Upper lobe of right lung (tissue), 1 donor: ENCODE measurements around the gene CEACAM21. TPM values are rescaled to one million over a fixed set of nuclear protein-coding genes. Genes with fewer than 3 reads are reported as not detected.
A peak's percentile ranks its signal among the peaks of the same experiment; 100 is the strongest.

Source experiments
- ATAC-seq: fragments of 200-7000 bp; cut with Tn5 transposase; one replicate; pipeline ENCODE4 v1.9.1; 2020; ENCODE audit warnings: mild to moderate bottlenecking, moderate library complexity
- DNase-seq: peaks from one replicate; pipeline ENCODE4 v3.0.0-alpha.2; 2020
- H3K27ac ChIP-seq: fragments of 200-600 bp; one replicate; pipeline ENCODE4 v1.8.0; 2022
- H3K27me3 ChIP-seq: fragments of 200-600 bp; one replicate; pipeline ENCODE4 v1.8.0; 2022; ENCODE audit warnings: mild to moderate bottlenecking
- H3K36me3 ChIP-seq: fragments of 200-600 bp; one replicate; pipeline ENCODE4 v1.8.0; 2022
- H3K4me1 ChIP-seq: fragments of 200-600 bp; one replicate; pipeline ENCODE4 v1.8.0; 2022
- H3K4me3 ChIP-seq: fragments of 200-600 bp; one replicate; pipeline ENCODE4 v1.8.0; 2022; ENCODE audit warnings: mild to moderate bottlenecking
- H3K9me3 ChIP-seq: fragments of 200-600 bp; one replicate; pipeline ENCODE4 v1.8.0; 2022
- CTCF ChIP-seq: fragments of 200-600 bp; IDR thresholded peaks from one replicate; pipeline ENCODE4 v1.8.0; 2022; ENCODE audit warnings: antibody characterized with exemption
- intact Hi-C: fragments of 100-400 bp; cut with DNase I; formaldehyde crosslinking; loops from one replicate; pipeline ENCODE4 v1.11.0; 2022
- total RNA-seq: library from RNA; stranded (reverse); fragmentation: NEBNext Ultra II Directional; extraction: Animal tissue kit (Norgen Biotek cat#: 25700); gene quantifications from one replicate; pipeline ENCODE4 v1.2.1, GENCODE V29; 2021
- donor health status: DM: no; HTN: yes; CAD: no; lungs with severe emphysema.

Gene CEACAM21
- total RNA-seq, 1 donor from 2014 or later = 16.3 TPM

- intact Hi-C loops = no loop called here
- H3K27me3 ChIP-seq = peaks cover 9% of the 10 kb centered on the region
- H3K36me3 ChIP-seq = no peaks in the 10 kb centered on the region
- no peak for TF ChIP-seq CTCF
- H3K4me3 ChIP-seq = no peak overlapping the region
- DNase-seq = no peak
- H3K27ac ChIP-seq = peak overlapping the region; percentile 55
- H3K4me1 ChIP-seq = peaks cover 28% of the 10 kb centered on the region
- no peaks in the 10 kb centered on the region for H3K9me3 ChIP-seq
- peak; percentile 55 for ATAC-seq
Measured at GRCh38 chr19:41545547-41545946, 30.4 kb upstream of the CEACAM21 start.

GRCh38 chr19:41546386-41546789, 29.6 kb upstream of the CEACAM21 start:
- ATAC-seq = peak; percentile 82
- intact Hi-C loops = no loop called here
- peaks cover 28% of the 10 kb centered on the region for H3K4me1 ChIP-seq
- no peak overlapping the region for H3K4me3 ChIP-seq
- no peaks in the 10 kb centered on the region for H3K36me3 ChIP-seq
- no peak for DNase-seq
- H3K27ac ChIP-seq = peak overlapping the region; percentile 55
- no peak for TF ChIP-seq CTCF
- peaks cover 8% of the 10 kb centered on the region for H3K27me3 ChIP-seq
- no peaks in the 10 kb centered on the region for H3K9me3 ChIP-seq

- peaks cover 28% of the 10 kb centered on the region for H3K4me1 ChIP-seq
- H3K27ac ChIP-seq = no peak overlapping the region
- no peak for ATAC-seq
- H3K9me3 ChIP-seq = no peaks in the 10 kb centered on the region
- peaks cover 3% of the 10 kb centered on the region for H3K27me3 ChIP-seq
- intact Hi-C loops = no loop called here
- DNase-seq = no peak
- H3K4me3 ChIP-seq = no peak overlapping the region
- H3K36me3 ChIP-seq = no peaks in the 10 kb centered on the region
- no peak for TF ChIP-seq CTCF
Measured at GRCh38 chr19:41546961-41547360, 29.0 kb upstream of the CEACAM21 start.

GRCh38 chr19:41547569-41547968, 28.4 kb upstream of the CEACAM21 start:
- Histone ChIP-seq H3K27me3 (peaks cover 3% of the 10 kb centered on the region), H3K4me3 (no peak overlapping the region), H3K27ac (no peak overlapping the region), H3K36me3 (no peaks in the 10 kb centered on the region), H3K4me1 (peaks cover 28% of the 10 kb centered on the region), H3K9me3 (no peaks in the 10 kb centered on the region)
- TF ChIP-seq CTCF = no peak
- intact Hi-C loops = no loop called here
- DNase-seq = no peak
- no peak for ATAC-seq

- H3K4me1 ChIP-seq = peaks cover 28% of the 10 kb centered on the region
- no peak overlapping the region for H3K4me3 ChIP-seq
- peak overlapping the region; percentile 72 for H3K27ac ChIP-seq
- peaks cover 3% of the 10 kb centered on the region for H3K27me3 ChIP-seq
- no peaks in the 10 kb centered on the region for H3K36me3 ChIP-seq
- no peaks in the 10 kb centered on the region for H3K9me3 ChIP-seq
- no peak for TF ChIP-seq CTCF
- no peak for DNase-seq
- intact Hi-C loops = no loop called here
- ATAC-seq = no peak
Measured at GRCh38 chr19:41548047-41548446, 27.9 kb upstream of the CEACAM21 start.
